ENCODE measurements around the gene TANC1. TPM values are rescaled to one million over a fixed set of nuclear protein-coding genes. Genes with fewer than 3 reads are reported as not detected.

The TANC1 gene
- total and polyA plus RNA-seq, 2 donors (not counting 3 experiments of a cell fraction or from before 2014, with no cell fraction given): 58.9 to 99.4 TPM

DNA sequence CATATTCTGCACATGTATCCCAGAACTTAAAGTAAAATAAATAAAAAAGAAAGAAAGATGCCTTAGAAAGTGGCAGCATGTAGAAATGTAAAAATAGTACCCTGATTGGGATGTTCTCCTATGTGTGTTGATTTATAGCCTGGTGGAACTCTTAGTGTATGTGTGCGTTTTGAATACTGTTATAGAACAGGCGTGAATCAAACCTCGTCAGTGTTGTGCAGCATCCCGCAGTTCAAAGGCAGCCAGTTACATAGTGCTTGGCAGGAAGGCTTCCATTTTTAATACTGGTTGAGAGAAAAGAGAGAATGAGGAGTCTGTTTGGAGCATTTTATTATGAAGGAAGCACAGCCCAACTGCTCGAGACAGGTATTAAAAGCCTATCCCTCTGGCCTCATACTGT, 49.4 kb downstream of the TANC1 start:
- BruUV-seq (replicated peaks): no TSS peak
- H3K9ac ChIP-seq (replicated peaks; ENCODE audit: extremely low read depth, insufficient read depth, low read length): no peak overlapping the region
- no peaks in the 10 kb centered on the region for H3K27me3 ChIP-seq (ENCODE audit: control insufficient read depth in 2 of 2, insufficient read depth in 2 of 2, low read length in 2 of 2)
- H3K27ac ChIP-seq (ENCODE audit: insufficient read depth, low read depth, low read length): no peak overlapping the region
- peaks cover 87% of the 10 kb centered on the region for H3K79me2 ChIP-seq (ENCODE audit: control insufficient read depth, insufficient read depth, low read length)
- DNase-seq (ENCODE audit: low read depth, low spot score): no peak
- no peaks in the 10 kb centered on the region for H3K9me1 ChIP-seq (replicated peaks; ENCODE audit: control insufficient read depth, extremely low read depth, insufficient read depth, low read length)
- CTCF ChIA-PET: no interaction called here
- no peak overlapping the region for H2AFZ ChIP-seq (ENCODE audit: low read depth, low read length)
- peaks cover 0 to 8% of the 10 kb centered on the region in 2 experiments for H3K36me3 ChIP-seq (ENCODE audit: control insufficient read depth in 2 of 2, extremely low read depth in 1 of 2, insufficient read depth in 2 of 2, low read length in 2 of 2)
- FAIRE-seq: no peak
- H3K4me2 ChIP-seq (ENCODE audit: insufficient read depth, low read length): no peak overlapping the region
- no peaks in the 10 kb centered on the region for H3K4me1 ChIP-seq (ENCODE audit: control insufficient read depth, extremely low read depth, insufficient read depth, low read length)
- no peak overlapping the region for H3K4me3 ChIP-seq (replicated peaks in 1 of 3; ENCODE audit: insufficient read depth in 1 of 3, low read depth in 1 of 3, low read length in 3 of 3)
- TF ChIP-seq POLR2AphosphoS5 (IDR thresholded peaks at IDR 0.05; ENCODE audit: insufficient read depth, low read depth, low read length) (no peak), GATA2 (IDR thresholded peaks at IDR 0.05; ENCODE audit: insufficient read depth, insufficient read length, low read depth, low read length) (no peak), JUN (IDR thresholded peaks at IDR 0.05; ENCODE audit: borderline replicate concordance, insufficient read depth, insufficient read length, low read depth) (no peak), MYC (IDR thresholded peaks at IDR 0.05; ENCODE audit: low read depth, low read length) (no peak), EZH2 (IDR thresholded peaks at IDR 0.05; ENCODE audit: borderline replicate concordance, low read depth, low read length, severe bottlenecking) (no peak), FOS (IDR thresholded peaks at IDR 0.05; ENCODE audit: borderline replicate concordance, insufficient read depth, low read length) (no peak), POLR2A (IDR thresholded peaks at IDR 0.05; ENCODE audit: low read depth, low read length) (no peak)
- TF ChIP-seq, protein P1, sequence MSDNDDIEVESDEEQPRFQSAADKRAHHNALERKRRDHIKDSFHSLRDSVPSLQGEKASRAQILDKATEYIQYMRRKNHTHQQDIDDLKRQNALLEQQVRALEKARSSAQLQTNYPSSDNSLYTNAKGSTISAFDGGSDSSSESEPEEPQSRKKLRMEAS (IDR thresholded peaks at IDR 0.05; ENCODE audit: insufficient read depth, insufficient read length): no peak
- TF ChIP-seq, protein P2, sequence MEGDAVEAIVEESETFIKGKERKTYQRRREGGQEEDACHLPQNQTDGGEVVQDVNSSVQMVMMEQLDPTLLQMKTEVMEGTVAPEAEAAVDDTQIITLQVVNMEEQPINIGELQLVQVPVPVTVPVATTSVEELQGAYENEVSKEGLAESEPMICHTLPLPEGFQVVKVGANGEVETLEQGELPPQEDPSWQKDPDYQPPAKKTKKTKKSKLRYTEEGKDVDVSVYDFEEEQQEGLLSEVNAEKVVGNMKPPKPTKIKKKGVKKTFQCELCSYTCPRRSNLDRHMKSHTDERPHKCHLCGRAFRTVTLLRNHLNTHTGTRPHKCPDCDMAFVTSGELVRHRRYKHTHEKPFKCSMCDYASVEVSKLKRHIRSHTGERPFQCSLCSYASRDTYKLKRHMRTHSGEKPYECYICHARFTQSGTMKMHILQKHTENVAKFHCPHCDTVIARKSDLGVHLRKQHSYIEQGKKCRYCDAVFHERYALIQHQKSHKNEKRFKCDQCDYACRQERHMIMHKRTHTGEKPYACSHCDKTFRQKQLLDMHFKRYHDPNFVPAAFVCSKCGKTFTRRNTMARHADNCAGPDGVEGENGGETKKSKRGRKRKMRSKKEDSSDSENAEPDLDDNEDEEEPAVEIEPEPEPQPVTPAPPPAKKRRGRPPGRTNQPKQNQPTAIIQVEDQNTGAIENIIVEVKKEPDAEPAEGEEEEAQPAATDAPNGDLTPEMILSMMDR (IDR thresholded peaks at IDR 0.05; ENCODE audit: extremely low read depth in 1 of 2, insufficient read depth in 1 of 2, low read depth in 1 of 2, low read length in 2 of 2): no peak
- POLR2A ChIA-PET: no interaction called here
- peaks cover 6% of the 10 kb centered on the region for H3K9me3 ChIP-seq (replicated peaks; ENCODE audit: control insufficient read depth, insufficient read depth, low read length)
- peaks cover 8% of the 10 kb centered on the region for H4K20me1 ChIP-seq (replicated peaks; ENCODE audit: control insufficient read depth, extremely low read depth, insufficient read depth, low read length)
- dilution Hi-C loops (cut with MboI; ENCODE audit: extremely low pct_ligation_motif_present, low sequenced_read_pairs) (no loop called here), intact Hi-C loops (cut with micrococcal nuclease) (no loop called here)
